Colonic mucosa (tissue), 4 donors: Measurements from ENCODE around the gene IL36B. TPM values are rescaled to one million over a fixed set of nuclear protein-coding genes. Genes with fewer than 3 reads are reported as not detected.

Source experiments
- DNase-seq: peaks from one replicate; pipeline ENCODE4 v3.0.0-alpha.2; 2020
- H3K27ac ChIP-seq: fragments of 200-600 bp; one replicate; pipeline ENCODE4 v1.8.0; 2021
- H3K27me3 ChIP-seq: fragments of 200-600 bp; one replicate; pipeline ENCODE4 v1.8.0; 2021
- H3K36me3 ChIP-seq: fragments of 200-600 bp; one replicate; pipeline ENCODE4 v1.8.0; 2021
- H3K4me1 ChIP-seq: fragments of 200-600 bp; one replicate; pipeline ENCODE4 v1.8.0; 2021; ENCODE audit warnings: mild to moderate bottlenecking
- H3K4me3 ChIP-seq: fragments of 200-600 bp; one replicate; pipeline ENCODE4 v1.8.0; 2021
- H3K9ac ChIP-seq, 2 donors: one replicate each; pipeline ENCODE4 v1.7.0; 2013; ENCODE audit warnings: control low read depth in 2 of 2, low read depth in 2 of 2, low read length in 2 of 2
- H3K9me3 ChIP-seq: fragments of 200-600 bp; one replicate; pipeline ENCODE4 v1.8.0; 2021
- intact Hi-C: fragments of 100-400 bp; cut with DNase I; formaldehyde crosslinking; loops from one replicate; pipeline ENCODE4 v1.14.1; 2022
- total RNA-seq, 2 donors: library from RNA; stranded (reverse); fragmentation: NEBNext Ultra II Directional in 1 of 2; extraction: Animal tissue kit (Norgen Biotek cat#: 25700) in 1 of 2; gene quantifications; one replicate each; pipeline ENCODE4 v1.2.1, GENCODE V29; 2021
- TF ChIP-seq, protein P1 (sequence below): fragments of 200-600 bp; IDR thresholded peaks from one replicate; pipeline ENCODE4 v1.8.0; 2022; ENCODE audit warnings: antibody characterized with exemption, mild to moderate bottlenecking
- donor health status: healthy.
- donor health status: DM: no; HTN: no; CAD: no.
- donor health status: DM: no; HTN: no; CAD: no.

IL36B gene
- total RNA-seq, 2 donors from 2014 or later = not detected

DNA sequence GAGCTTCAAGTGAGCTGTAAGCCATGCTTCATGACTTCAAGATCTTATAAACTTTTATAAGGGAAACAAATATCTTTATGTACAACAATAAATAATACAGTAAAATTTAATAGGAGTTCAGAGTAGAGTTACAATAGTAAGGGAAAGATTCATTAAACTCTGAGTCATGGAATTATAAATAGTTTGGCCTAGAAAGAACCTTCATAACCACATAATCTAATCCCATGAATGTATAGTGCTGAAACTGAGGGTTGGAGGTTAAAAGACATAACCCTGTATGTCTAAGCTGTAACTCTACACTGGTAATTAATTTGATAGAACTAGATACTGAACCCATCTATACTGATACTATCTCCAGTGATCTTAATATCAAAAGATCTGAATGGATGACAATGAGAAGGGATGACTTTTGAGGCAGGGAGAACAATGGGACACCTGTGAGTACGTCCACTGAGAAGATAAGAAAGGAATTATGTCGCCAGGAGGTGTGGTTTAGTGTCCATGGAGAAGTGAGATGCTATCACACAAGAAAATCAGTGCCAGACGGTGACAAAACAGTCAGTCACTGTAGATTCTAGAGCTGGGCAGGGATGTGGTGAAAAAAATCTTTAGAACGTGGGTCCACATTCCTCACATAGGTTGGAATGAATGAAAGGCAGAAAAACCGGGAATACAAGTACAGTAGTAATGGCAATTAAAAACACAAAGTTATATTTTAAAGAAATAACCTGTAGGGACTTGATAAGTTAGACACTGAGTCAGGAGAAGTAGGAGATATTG, 16.2 kb upstream of the IL36B start:
- TF ChIP-seq, protein P1, sequence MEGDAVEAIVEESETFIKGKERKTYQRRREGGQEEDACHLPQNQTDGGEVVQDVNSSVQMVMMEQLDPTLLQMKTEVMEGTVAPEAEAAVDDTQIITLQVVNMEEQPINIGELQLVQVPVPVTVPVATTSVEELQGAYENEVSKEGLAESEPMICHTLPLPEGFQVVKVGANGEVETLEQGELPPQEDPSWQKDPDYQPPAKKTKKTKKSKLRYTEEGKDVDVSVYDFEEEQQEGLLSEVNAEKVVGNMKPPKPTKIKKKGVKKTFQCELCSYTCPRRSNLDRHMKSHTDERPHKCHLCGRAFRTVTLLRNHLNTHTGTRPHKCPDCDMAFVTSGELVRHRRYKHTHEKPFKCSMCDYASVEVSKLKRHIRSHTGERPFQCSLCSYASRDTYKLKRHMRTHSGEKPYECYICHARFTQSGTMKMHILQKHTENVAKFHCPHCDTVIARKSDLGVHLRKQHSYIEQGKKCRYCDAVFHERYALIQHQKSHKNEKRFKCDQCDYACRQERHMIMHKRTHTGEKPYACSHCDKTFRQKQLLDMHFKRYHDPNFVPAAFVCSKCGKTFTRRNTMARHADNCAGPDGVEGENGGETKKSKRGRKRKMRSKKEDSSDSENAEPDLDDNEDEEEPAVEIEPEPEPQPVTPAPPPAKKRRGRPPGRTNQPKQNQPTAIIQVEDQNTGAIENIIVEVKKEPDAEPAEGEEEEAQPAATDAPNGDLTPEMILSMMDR = no peak
- DNase-seq = no peak
- no peaks in the 10 kb centered on the region for H3K4me1 ChIP-seq
- no peak overlapping the region for H3K27ac ChIP-seq
- no peaks in the 10 kb centered on the region for H3K36me3 ChIP-seq
- H3K9me3 ChIP-seq = no peaks in the 10 kb centered on the region
- intact Hi-C loops = no loop called here
- no peaks in the 10 kb centered on the region for H3K27me3 ChIP-seq
- H3K4me3 ChIP-seq = no peak overlapping the region
- no peak overlapping the region for H3K9ac ChIP-seq

DNA sequence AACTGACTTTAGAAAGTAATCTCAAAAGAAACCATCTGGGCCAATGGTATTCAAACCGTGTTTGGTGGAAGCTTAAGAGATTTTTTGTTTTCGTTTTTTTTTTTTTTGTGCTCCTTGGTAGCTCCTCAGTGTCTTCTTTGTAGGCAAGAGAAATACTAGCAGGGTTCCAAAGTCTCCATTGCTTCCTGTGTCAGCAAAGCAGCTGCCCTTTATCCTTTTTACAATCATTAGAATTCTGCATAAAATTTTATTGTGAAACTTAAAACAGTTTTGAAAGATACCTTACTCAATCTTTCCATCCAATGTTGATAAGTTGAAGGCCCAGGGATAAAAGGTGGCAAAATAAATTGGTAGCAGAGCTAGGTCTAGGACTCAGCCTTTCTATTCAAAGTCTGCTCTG, 15.6 kb upstream of the IL36B start:
- no peaks in the 10 kb centered on the region for H3K9me3 ChIP-seq
- H3K27me3 ChIP-seq = no peaks in the 10 kb centered on the region
- no peaks in the 10 kb centered on the region for H3K36me3 ChIP-seq
- DNase-seq = no peak
- no peaks in the 10 kb centered on the region for H3K4me1 ChIP-seq
- no peak overlapping the region for H3K4me3 ChIP-seq
- intact Hi-C loops = no loop called here
- TF ChIP-seq, protein P1 = no peak
- H3K9ac ChIP-seq = no peak overlapping the region
- H3K27ac ChIP-seq = no peak overlapping the region

DNA sequence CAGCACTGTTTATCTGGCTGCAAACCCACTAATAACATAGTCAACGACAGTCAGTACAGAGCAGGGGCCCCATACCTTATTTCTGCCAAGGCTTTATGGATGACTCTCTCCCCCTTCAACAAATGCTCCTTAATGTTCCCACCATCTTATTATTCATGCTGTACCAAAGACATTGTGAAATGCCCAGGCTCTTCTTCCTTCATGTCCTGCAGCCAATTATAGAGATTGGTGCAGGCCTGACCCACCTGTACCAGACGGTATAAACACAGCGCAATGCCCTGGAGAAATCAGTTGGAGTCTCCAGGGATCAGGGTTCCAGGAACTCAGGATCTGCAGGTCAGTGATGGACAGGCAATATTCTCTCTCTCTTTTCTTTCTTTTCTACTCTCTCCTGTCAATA, 15.0 kb upstream of the IL36B start, which contains the start of gene IL1F10:
IL1F10 (plus strand) TSS at position 290 of the 400 bp plus-strand sequence. CDS start 4,769 bp downstream, outside the sequence.
- H3K9me3 ChIP-seq = no peaks in the 10 kb centered on the region
- H3K27ac ChIP-seq = no peak within 1 kb of the TSS
- intact Hi-C loops = no loop called here
- H3K36me3 ChIP-seq = no peaks in the 10 kb centered on the region
- TF ChIP-seq, protein P1 = no peak
- no peaks in the 10 kb centered on the region for H3K4me1 ChIP-seq
- no peaks in the 10 kb centered on the region for H3K27me3 ChIP-seq
- no peak within 1 kb of the TSS for H3K4me3 ChIP-seq
- DNase-seq = no peak
- H3K9ac ChIP-seq = no peak within 1 kb of the TSS

DNA sequence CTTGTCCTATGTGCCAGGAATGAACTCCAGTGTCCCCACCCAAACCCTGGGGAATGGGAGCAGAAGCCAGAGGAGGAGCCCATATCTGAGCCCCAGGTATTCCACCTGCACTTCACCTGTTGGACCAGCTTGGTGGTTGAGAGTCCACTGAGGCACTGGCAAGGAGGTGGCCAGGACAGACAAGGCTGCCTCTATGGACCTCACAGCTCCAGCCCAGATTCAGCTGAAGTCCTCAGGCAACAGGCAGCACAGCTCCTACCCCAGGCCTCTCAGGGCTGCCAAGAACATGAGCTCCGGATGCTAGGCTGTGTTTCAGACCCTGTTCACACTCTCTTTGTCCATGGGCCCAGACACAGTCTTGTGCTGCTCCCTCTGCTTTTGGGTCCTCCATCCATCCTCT, 12.2 kb upstream of the IL36B start:
- TF ChIP-seq, protein P1 = no peak
- intact Hi-C loops = no loop called here
- no peaks in the 10 kb centered on the region for H3K36me3 ChIP-seq

DNA sequence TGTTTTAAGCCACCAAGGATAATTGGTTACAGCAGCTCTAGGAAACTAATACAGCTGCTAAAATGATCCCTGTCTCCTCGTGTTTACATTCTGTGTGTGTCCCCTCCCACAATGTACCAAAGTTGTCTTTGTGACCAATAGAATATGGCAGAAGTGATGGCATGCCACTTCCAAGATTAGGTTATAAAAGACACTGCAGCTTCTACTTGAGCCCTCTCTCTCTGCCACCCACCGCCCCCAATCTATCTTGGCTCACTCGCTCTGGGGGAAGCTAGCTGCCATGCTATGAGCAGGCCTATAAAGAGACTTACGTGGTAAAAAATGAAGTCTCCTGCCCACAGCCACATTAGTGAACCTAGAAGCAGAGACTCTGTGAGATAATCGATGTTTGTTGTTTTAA, 11.6 kb upstream of the IL36B start:
- H3K4me3 ChIP-seq = no peak overlapping the region

More for the DNA sequence above, 12.2 kb upstream of the IL36B start:
- Histone ChIP-seq H3K9me3 (no peaks in the 10 kb centered on the region), H3K27ac (no peak overlapping the region), H3K27me3 (no peaks in the 10 kb centered on the region), H3K4me3 (no peak overlapping the region), H3K9ac (no peak overlapping the region), H3K4me1 (no peaks in the 10 kb centered on the region)
- peak; percentile 9 for DNase-seq

More for the DNA sequence above, 11.6 kb upstream of the IL36B start:
- intact Hi-C loops = no loop called here
- peak; percentile 4 for DNase-seq
- H3K4me1 ChIP-seq = no peaks in the 10 kb centered on the region
- H3K27me3 ChIP-seq = no peaks in the 10 kb centered on the region
- no peak overlapping the region for H3K9ac ChIP-seq
- TF ChIP-seq, protein P1 = no peak
- H3K27ac ChIP-seq = no peak overlapping the region
- no peaks in the 10 kb centered on the region for H3K36me3 ChIP-seq
- H3K9me3 ChIP-seq = no peaks in the 10 kb centered on the region
